ENCODE data around the gene LIPE. TPM values are rescaled to one million over a fixed set of nuclear protein-coding genes. Genes with fewer than 3 reads are reported as not detected.

LIPE gene
- total RNA-seq, 1 experiment from 2014 or later: 7.9 TPM

DNA sequence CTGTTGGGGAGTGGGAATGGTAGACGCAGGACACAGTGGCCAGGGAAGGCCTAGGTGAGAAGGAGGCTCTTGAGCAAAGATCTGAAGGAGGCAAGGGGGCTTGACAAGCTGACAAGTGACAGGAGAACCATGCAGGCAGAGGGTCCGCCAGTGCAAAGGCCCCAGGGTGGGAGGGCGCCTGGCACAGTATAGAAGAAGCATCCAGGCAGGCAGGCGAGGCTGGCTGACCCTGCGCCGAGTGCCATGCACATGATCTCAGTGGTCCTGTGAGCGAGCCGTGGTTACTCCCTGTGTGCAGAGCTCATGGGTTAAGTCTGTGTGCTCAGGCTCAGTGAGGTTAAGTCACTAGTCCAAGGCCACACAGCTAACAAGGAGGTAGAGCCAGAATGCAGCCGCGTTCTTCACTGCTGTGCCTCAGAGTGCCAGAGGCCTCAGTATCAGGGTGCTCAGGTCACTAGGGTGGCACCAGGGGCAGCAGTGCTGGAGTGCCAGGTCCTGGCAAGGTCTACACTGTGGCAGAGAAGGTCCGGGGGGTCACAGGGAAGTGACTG lies 52.3 kb downstream of the LIPE start:
- Histone ChIP-seq H3K27me3 (replicated peaks) (peaks cover 6% of the 10 kb centered on the region), H3K9me3 (replicated peaks) (no peaks in the 10 kb centered on the region), H3K4me1 (replicated peaks) (no peaks in the 10 kb centered on the region), H3K36me3 (no peaks in the 10 kb centered on the region), H3K27ac (no peak overlapping the region), H3K4me3 (no peak overlapping the region)
- DNase-seq (ENCODE audit: low read depth in 1 of 2, low spot score in 2 of 2): no peak

DNA sequence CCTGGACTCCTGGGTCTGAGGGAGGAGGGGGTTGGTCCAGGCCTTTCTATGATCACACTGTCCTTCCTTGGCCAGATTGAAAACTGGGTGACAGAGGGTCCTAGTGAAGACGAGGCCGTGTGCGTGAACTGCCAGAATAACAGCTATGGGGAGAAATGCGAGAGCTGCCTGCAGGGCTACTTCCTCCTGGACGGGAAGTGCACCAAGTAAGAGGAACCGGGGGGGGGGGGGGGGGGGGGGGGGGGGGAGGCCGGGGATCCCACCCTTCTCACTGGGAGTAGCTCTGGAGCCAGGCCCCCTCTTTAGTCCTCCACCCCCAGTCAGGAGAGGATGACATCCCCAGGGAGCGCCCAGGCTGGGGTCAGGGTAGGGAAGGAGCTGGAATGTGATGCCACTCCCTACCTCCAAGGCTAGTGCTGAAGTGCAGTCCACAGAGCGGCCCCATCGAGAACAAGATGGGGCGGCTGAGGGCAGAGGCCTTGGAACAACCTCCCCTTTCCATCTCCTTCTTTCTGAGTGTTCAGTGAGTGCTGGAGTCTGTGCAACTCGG lies 56.5 kb downstream of the LIPE start:
- Histone ChIP-seq H3K27me3 (replicated peaks) (no peaks in the 10 kb centered on the region), H3K27ac (no peak overlapping the region), H3K9me3 (replicated peaks) (no peaks in the 10 kb centered on the region), H3K4me1 (replicated peaks) (peaks cover 4% of the 10 kb centered on the region; the same call in 1 of the 2 replicates), H3K4me3 (no peak overlapping the region), H3K36me3 (no peaks in the 10 kb centered on the region)
- no peak for DNase-seq (ENCODE audit: low read depth in 1 of 2, low spot score in 2 of 2)

DNA sequence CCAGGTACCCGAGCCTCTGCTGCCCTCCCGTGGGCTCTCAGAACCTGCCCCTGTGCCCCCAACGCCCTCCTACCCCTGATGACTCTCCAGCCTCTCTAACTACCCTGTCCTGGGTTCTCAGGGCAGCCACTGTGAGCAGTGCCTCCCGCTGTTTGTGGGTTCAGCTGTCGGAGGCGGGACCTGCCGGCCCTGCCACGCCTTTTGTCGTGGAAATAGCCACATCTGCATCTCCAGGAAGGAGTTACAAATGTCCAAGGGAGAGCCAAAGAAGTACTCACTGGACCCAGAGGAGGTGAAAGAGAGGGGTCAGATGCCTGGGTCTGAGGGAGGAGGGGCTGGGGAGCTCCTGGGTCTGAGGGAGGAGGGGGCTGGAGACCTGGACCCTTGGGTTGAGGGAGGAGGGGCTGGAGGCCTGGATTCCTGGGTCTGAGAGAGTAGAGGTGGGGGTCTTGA lies 57.1 kb downstream of the LIPE start:
- no peak overlapping the region for H3K27ac ChIP-seq
- no peaks in the 10 kb centered on the region for H3K27me3 ChIP-seq (replicated peaks)
- H3K4me1 ChIP-seq (replicated peaks): peaks cover 4% of the 10 kb centered on the region; the same call in 1 of the 2 replicates
- no peak overlapping the region for H3K4me3 ChIP-seq
- DNase-seq (ENCODE audit: low read depth in 1 of 2, low spot score in 2 of 2): no peak
- H3K9me3 ChIP-seq (replicated peaks): no peaks in the 10 kb centered on the region
- no peaks in the 10 kb centered on the region for H3K36me3 ChIP-seq

DNA sequence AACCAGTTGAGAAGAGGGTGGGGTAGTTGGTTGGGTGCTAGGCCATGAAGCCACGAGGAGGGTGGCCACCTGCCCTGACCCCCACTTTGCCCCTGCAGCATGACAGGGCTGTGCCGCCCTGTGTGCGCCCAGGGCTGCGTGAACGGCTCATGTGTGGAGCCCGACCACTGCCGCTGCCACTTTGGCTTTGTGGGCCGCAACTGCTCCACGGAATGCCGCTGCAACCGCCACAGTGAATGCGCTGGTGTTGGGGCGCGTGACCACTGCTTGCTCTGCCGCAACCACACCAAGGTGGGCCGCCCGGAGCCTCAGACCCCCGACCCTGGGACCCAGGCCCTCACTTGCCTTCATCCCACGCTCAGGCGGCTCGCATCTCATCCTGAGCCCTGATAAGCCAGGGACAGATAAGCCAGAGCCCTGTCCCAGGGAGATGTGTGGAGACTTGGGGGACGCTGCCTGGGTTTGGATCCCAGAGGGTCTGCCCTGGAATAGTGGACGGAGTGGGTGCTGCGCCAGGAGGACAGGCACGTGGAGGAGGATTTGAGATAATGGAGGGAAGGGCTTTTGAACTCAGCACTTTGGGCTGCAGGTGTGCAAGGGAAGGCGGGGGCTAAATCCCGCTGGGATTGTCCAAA lies 57.6 kb downstream of the LIPE start:
- no peak for DNase-seq (ENCODE audit: low read depth in 1 of 2, low spot score in 2 of 2)
- no peaks in the 10 kb centered on the region for H3K9me3 ChIP-seq (replicated peaks)
- peaks cover 4% of the 10 kb centered on the region; the same call in 1 of the 2 replicates for H3K4me1 ChIP-seq (replicated peaks)
- no peak overlapping the region for H3K4me3 ChIP-seq
- no peak overlapping the region for H3K27ac ChIP-seq
- no peaks in the 10 kb centered on the region for H3K36me3 ChIP-seq
- no peaks in the 10 kb centered on the region for H3K27me3 ChIP-seq (replicated peaks)

DNA sequence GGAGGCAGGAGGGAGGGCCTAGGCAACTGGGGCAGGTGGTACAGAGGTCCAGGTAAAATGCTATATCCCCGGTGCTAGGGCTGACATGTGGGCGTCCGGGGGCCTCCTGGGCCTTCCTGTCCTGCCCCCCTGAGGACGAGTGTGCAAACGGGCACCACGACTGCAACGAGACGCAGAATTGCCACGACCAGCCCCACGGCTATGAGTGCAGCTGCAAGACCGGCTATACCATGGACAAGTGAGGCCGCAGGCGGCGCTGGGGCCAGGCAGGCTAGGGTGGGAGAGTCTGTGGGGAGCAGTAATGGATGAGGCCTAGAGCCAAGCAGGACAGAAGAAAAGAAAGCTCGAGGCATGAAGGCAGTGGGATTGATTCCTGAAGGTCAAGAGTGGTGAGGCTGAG lies 58.4 kb downstream of the LIPE start:
- DNase-seq (ENCODE audit: low read depth in 1 of 2, low spot score in 2 of 2): no peak
- Histone ChIP-seq H3K4me3 (no peak overlapping the region), H3K36me3 (peaks cover 2% of the 10 kb centered on the region; the same call in 1 of the 2 replicates), H3K27me3 (replicated peaks) (no peaks in the 10 kb centered on the region), H3K27ac (no peak overlapping the region), H3K4me1 (replicated peaks) (peaks cover 4% of the 10 kb centered on the region; the same call in 1 of the 2 replicates), H3K9me3 (replicated peaks) (peaks cover 6% of the 10 kb centered on the region)

DNA sequence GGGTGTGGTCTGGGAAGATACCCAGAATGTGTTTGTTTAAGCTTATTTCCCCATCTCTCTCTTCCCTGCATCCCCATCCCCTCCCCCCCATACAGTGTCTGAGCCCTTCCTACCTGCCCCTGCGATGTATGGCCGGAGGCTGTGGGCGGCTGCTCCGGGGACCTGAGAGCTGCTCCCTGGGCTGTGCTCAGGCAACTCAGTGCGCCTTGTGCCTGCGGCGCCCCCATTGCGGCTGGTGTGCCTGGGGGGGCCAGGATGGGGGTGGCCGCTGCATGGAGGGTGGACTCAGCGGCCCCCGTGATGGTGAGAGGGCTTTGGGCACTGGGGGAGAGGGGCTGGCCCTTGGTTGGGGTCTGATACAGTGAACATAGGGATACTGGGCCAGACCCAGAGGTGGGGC lies 58.8 kb downstream of the LIPE start:
- H3K9me3 ChIP-seq (replicated peaks): peaks cover 6% of the 10 kb centered on the region
- no peak overlapping the region for H3K4me3 ChIP-seq
- no peak for DNase-seq (ENCODE audit: low read depth in 1 of 2, low spot score in 2 of 2)

DNA sequence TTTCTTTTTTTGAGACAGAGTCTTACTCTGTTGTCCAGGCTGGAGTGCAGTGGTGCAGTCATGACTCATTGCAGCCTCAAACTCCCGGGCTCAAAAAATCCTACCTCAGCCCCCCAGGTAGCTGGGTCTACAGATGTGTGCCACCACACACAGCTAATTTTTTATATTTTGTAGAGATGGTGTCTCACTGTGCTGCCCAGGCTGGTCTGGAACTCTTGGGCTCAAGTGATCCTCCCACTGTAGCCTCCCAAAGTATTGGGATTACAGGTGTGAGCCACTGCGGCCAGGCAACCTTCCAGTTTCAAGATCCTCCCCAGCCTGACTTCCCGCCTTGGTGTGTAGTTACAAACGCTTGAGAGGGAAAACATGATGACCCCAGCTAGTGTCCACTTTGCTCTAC lies 59.3 kb downstream of the LIPE start:
- no peak for DNase-seq (ENCODE audit: low read depth in 1 of 2, low spot score in 2 of 2)
- peaks cover 4% of the 10 kb centered on the region; the same call in 1 of the 2 replicates for H3K4me1 ChIP-seq (replicated peaks)
- no peaks in the 10 kb centered on the region for H3K27me3 ChIP-seq (replicated peaks)
- no peak overlapping the region for H3K27ac ChIP-seq
- H3K9me3 ChIP-seq (replicated peaks): peaks cover 6% of the 10 kb centered on the region
- H3K4me3 ChIP-seq: no peak overlapping the region
- H3K36me3 ChIP-seq: peaks cover 10% of the 10 kb centered on the region

More for the DNA sequence above, 58.8 kb downstream of the LIPE start:
- H3K27ac ChIP-seq: no peak overlapping the region
- peaks cover 6% of the 10 kb centered on the region; the same call in 1 of the 2 replicates for H3K36me3 ChIP-seq
- H3K4me1 ChIP-seq (replicated peaks): peaks cover 4% of the 10 kb centered on the region; the same call in 1 of the 2 replicates
- no peaks in the 10 kb centered on the region for H3K27me3 ChIP-seq (replicated peaks)

DNA sequence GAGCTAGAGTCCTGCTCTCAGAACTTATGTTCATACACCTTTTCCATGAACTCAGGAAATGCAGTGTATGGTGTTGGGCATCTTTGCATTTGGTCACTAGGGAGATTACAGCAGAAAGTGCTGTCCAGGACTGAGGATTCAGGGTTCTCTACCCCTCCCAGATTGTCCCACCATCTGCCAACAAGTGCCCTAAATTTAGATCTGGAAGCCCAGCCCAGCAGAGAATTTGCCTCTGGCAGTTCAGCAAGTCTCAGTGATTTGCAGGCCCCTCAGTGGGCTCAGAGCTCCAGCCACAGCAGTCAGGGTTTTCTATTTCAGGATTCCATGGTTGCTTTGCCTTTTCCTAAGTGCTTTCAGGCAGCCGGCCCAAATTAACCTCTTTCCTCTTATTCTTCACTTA lies 60.5 kb downstream of the LIPE start:
- H3K9me3 ChIP-seq (replicated peaks): peaks cover 6% of the 10 kb centered on the region
- peaks cover 4% of the 10 kb centered on the region; the same call in 1 of the 2 replicates for H3K4me1 ChIP-seq (replicated peaks)
- no peak overlapping the region for H3K27ac ChIP-seq
- no peaks in the 10 kb centered on the region for H3K27me3 ChIP-seq (replicated peaks)
- H3K4me3 ChIP-seq: no peak overlapping the region
- DNase-seq (ENCODE audit: low read depth in 1 of 2, low spot score in 2 of 2): no peak
- H3K36me3 ChIP-seq: peaks cover 13% of the 10 kb centered on the region

DNA sequence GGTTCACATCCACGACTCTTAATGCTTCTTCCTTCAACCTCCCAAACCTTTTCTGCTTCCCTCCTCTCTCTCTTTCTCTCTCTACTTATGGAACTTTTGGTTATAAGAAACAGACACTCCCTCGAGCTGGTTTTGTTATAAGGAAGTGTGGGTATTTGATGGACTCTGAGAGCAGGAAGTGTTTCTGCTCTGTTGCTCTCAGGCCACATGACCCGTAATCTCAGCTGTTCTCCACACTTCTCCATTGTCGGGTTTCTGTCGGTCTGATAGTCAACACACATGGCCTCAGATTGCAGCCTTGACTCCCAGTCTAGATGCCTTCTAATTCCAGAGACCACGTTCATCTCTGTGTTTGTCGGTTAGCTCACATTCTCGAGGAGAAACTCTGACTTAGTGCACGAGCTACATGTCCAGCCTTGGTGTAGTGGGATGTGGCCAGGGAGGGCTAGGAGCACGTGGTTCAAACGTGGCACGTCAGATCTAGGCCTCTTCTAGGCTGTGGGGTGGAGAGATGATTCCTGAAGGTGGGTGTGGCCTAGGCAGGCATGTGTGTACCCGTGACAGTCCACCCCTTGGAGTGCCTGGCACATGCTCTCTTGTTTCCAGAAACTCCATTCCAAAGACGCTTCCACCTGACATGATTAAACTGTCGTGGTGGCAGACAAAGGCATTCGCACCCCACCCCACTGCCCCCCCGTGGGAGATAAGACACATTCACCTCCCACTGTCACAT lies 63.4 kb downstream of the LIPE start:
- Histone ChIP-seq H3K4me1 (replicated peaks) (peaks cover 4% of the 10 kb centered on the region; the same call in 1 of the 2 replicates), H3K27me3 (replicated peaks) (no peaks in the 10 kb centered on the region), H3K9me3 (replicated peaks) (peaks cover 6% of the 10 kb centered on the region), H3K36me3 (peaks cover 13% of the 10 kb centered on the region), H3K27ac (no peak overlapping the region), H3K4me3 (no peak overlapping the region)
- no peak for DNase-seq (ENCODE audit: low read depth in 1 of 2, low spot score in 2 of 2)

DNA sequence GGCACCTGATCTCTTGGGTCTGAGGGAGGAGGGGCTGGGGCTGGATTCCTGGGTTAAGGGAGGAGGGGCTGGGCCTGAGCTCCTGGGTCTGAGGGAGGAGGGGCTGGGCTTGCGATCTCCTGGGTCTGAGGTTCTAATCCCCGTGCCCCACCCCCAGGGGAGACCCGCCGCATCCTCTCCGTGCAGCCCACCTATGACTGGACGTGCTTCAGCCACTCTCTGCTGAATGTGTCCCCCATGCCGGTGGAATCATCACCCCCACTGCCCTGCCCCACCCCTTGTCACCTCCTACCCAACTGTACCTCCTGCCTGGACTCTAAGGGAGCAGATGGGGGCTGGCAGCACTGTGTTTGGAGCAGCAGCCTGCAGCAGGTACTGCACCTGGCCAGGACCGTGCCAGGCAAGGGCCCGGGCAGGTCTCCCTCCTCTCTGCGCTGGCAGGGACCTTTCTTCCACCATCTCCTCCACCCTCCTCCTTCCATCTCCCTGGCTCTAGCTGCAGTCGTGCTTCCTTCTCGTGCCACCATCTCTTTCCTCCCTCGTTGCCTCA lies 64.2 kb downstream of the LIPE start:
- no peak overlapping the region for H3K4me3 ChIP-seq
- H3K9me3 ChIP-seq (replicated peaks): peaks cover 6% of the 10 kb centered on the region
- DNase-seq (ENCODE audit: low read depth in 1 of 2, low spot score in 2 of 2): no peak
- H3K27me3 ChIP-seq (replicated peaks): no peaks in the 10 kb centered on the region
- H3K4me1 ChIP-seq (replicated peaks): peaks cover 4% of the 10 kb centered on the region; the same call in 1 of the 2 replicates
- peaks cover 13% of the 10 kb centered on the region for H3K36me3 ChIP-seq
- H3K27ac ChIP-seq: no peak overlapping the region

DNA sequence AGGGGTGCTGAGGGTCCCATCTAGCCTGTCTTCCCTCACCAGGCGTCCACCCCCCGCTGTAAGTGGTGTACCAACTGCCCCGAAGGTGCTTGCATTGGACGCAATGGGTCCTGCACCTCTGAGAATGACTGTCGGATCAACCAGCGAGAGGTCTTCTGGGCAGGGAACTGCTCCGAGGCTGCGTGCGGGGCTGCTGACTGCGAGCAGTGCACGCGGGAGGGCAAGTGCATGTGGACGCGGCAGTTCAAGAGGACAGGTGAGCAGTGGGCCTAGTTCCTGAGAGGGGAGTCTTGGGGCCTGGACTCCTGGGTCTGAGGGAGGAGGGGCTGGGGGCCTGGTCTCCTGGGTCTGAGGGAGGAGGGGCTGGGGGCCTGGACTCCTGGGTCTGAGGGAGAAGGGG lies 64.8 kb downstream of the LIPE start:
- DNase-seq (ENCODE audit: low read depth in 1 of 2, low spot score in 2 of 2): no peak
- Histone ChIP-seq H3K4me1 (replicated peaks) (0 out of 2 replicates have a peak, but pooled peaks cover under 1% of the 10 kb centered on the region), H3K9me3 (replicated peaks) (peaks cover 6% of the 10 kb centered on the region), H3K4me3 (no peak overlapping the region), H3K27me3 (replicated peaks) (no peaks in the 10 kb centered on the region), H3K36me3 (peaks cover 13% of the 10 kb centered on the region), H3K27ac (no peak overlapping the region)

DNA sequence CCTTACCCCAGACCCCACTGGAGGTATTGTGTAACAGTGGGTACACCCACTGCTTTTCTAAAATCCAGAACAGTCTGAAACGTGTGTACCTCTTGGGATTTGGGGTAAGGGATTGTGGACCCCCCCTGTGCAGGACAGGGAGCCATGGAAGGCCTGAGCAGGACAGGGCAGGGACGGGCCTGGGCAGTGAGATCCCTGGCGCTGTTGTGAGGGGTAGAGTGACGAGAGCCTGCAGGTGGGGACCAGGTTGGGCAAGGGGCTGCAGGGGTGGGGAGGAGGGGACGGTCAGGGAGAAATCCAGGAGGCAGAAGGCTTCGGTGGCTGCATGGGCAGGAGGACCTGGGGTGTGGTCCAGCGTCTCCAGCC lies 65.7 kb downstream of the LIPE start:
- H3K4me1 ChIP-seq (replicated peaks): no peaks in the 10 kb centered on the region
- H3K27me3 ChIP-seq (replicated peaks): no peaks in the 10 kb centered on the region
- DNase-seq (ENCODE audit: low read depth in 1 of 2, low spot score in 2 of 2): no peak
- H3K36me3 ChIP-seq: peaks cover 18% of the 10 kb centered on the region
- no peak overlapping the region for H3K4me3 ChIP-seq
- H3K27ac ChIP-seq: no peak overlapping the region
- H3K9me3 ChIP-seq (replicated peaks): peaks cover 6% of the 10 kb centered on the region

DNA sequence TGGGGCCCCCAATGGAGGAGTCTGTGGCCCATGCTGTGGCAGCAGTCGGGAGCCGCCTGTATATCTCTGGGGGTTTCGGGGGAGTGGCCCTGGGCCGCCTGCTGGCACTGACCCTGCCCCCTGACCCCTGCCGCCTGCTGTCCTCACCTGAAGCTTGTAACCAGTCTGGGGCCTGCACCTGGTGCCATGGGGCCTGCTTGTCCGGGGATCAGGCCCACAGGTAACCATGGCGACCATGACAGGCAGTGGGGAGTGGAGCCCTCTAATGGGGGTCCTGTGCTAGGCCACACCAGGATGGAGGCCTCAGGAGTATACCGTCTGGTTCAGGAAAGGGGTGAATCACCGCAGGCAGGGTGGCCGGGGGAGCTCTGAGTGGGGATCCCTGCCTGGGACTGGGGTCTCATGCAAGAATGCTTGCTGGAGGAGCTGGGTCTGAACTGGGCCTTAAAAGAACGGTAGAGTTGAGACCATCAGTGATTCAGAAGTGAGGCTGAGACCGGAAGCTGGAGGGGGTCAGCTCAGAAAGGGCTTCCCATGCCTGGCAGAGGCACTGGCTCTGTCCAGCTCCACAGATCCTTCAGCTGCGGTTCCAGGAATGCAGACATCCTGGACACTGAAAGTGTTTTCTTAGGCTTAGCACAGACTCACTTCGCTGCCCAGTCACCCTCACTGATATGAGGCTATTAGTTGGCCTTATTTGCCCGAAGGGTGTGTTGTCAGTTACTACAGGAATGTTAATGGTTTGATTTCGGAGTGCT lies 66.2 kb downstream of the LIPE start:
- Histone ChIP-seq H3K27me3 (replicated peaks) (no peaks in the 10 kb centered on the region), H3K9me3 (replicated peaks) (peaks cover 6% of the 10 kb centered on the region), H3K36me3 (peaks cover 18% of the 10 kb centered on the region), H3K4me1 (replicated peaks) (no peaks in the 10 kb centered on the region), H3K4me3 (no peak overlapping the region), H3K27ac (no peak overlapping the region)
- DNase-seq (ENCODE audit: low read depth in 1 of 2, low spot score in 2 of 2): no peak

Measured in SJSA1 (cell line).